Fibroblast of lung (primary cell): ENCODE measurements around the gene MIOX. TPM values are rescaled to one million over a fixed set of nuclear protein-coding genes. Genes with fewer than 3 reads are reported as not detected.

Experiments used
- DNase-seq, 2 donors: peaks; one replicate each; pipeline versions ENCODE4 v3.0.0 to v3.0.0-alpha.2; 2010; ENCODE audit warnings: low read depth in 2 of 2
- H2AFZ ChIP-seq: 2 replicates; pipeline ENCODE4 v1.5.1; 2012; ENCODE audit warnings: low read length, control low read depth, inconsistent platforms
- H3K27ac ChIP-seq: 2 replicates; pipeline ENCODE4 v1.5.1; 2011; ENCODE audit warnings: low read length, control low read depth; ENCODE audit not compliant: insufficient read depth
- H3K27me3 ChIP-seq: 2 replicates; pipeline ENCODE4 v1.5.1; 2011; ENCODE audit warnings: mild to moderate bottlenecking, low read length; ENCODE audit not compliant: control insufficient read depth, insufficient read depth
- H3K36me3 ChIP-seq: 2 replicates; pipeline ENCODE4 v1.5.1; 2011; ENCODE audit warnings: low read length; ENCODE audit not compliant: control insufficient read depth, insufficient read depth
- H3K4me1 ChIP-seq: 2 replicates; pipeline ENCODE4 v1.5.1; 2011; ENCODE audit warnings: low read length; ENCODE audit not compliant: control insufficient read depth, insufficient read depth; ENCODE audit errors: extremely low read depth
- H3K4me2 ChIP-seq: 2 replicates; pipeline ENCODE4 v1.5.1; 2011; ENCODE audit warnings: low read length, control low read depth; ENCODE audit not compliant: insufficient read depth; ENCODE audit errors: extremely low read depth
- H3K4me3 ChIP-seq, 4 experiments: fragments of 200-600 bp in 1 of 4; sonication (generic) in 1 of 4; replicated peaks in 1 of 4; 2 replicates each; pipeline ENCODE4 v1.5.1; 2011 to 2016; ENCODE audit warnings: low read length in 4 of 4, low read depth in 3 of 4, mild to moderate bottlenecking in 3 of 4, control low read depth in 2 of 4, inconsistent platforms in 1 of 4, mixed read lengths in 1 of 4; ENCODE audit not compliant: insufficient read depth in 1 of 4; ENCODE audit errors: control extremely low read depth in 1 of 4
- H3K79me2 ChIP-seq: 2 replicates; pipeline ENCODE4 v1.5.1; 2012; ENCODE audit warnings: mild to moderate bottlenecking, low read length, inconsistent platforms; ENCODE audit not compliant: control insufficient read depth, insufficient read depth
- H3K9ac ChIP-seq: 2 replicates; pipeline ENCODE4 v1.5.1; 2011; ENCODE audit warnings: mild to moderate bottlenecking, low read length, control low read depth; ENCODE audit not compliant: insufficient read depth
- H3K9me3 ChIP-seq: 2 replicates; pipeline ENCODE4 v1.5.1; 2012; ENCODE audit warnings: low read depth, low read length; ENCODE audit not compliant: control insufficient read depth, insufficient read depth
- H4K20me1 ChIP-seq: 2 replicates; pipeline ENCODE4 v1.5.1; 2011; ENCODE audit warnings: low read length; ENCODE audit not compliant: control insufficient read depth, insufficient read depth; ENCODE audit errors: extremely low read depth
- EZH2 ChIP-seq: IDR thresholded peaks from 2 replicates; pipeline ENCODE4 v1.5.1; 2012; ENCODE audit warnings: low read length, control low read depth, mild to moderate bottlenecking; ENCODE audit errors: missing control alignments
- polyA plus RNA-seq, 2 donors: library from polyadenylated mRNA; depleted of rRNA in 1 of 2; stranded (reverse) in 1 of 2; unstranded in 1 of 2; fragments of >200 nt; gene quantifications; 2 replicates each; pipeline ENCODE4 v1.2.1, GENCODE V29; 2011 to 2012; ENCODE audit warnings: missing spikeins in 1 of 2
- total RNA-seq: library from RNA; depleted of rRNA; stranded (reverse); fragments of >200 nt; gene quantifications from 2 replicates; pipeline ENCODE4 v1.2.1, GENCODE V29; 2014
- TF ChIP-seq, protein P1 (sequence below), 2 donors: IDR thresholded peaks in 1 of 2; conservative IDR thresholded peaks in 1 of 2; 1 replicate in 1 of 2; 2 replicates in 1 of 2; pipeline ENCODE4 v1.5.1; 2011 to 2012; ENCODE audit warnings: low read length in 2 of 2, control low read depth in 1 of 2, inconsistent platforms in 1 of 2, low read depth in 1 of 2, mild to moderate bottlenecking in 1 of 2

MIOX gene
- total and polyA plus RNA-seq, 2 donors (not counting 1 experiment from before 2014, with no cell fraction given) = 0.06 to 0.17 TPM

DNA sequence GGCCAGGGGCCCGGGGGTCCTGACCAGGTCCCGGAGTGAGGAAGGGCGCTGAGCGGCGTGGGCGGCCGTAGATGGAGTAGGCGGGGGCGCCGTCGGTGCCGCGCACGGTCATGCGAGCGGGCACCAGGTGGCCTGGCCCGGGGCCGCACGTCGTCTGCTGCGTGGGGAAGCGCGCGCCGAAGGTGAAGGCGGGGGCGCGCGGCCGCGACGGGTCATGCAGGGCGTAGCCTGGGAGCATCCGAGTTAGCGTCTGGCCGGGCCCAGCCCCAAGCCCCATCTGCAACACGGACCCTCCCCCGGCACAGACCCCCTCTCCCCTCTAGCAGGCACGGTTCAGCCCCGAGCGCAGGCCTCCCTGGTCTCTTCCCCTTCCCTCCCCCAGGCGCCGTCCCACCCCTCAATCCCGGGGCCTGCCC is 44.9 kb downstream of the MIOX start:
- H3K4me2 ChIP-seq = peak overlapping the region; percentile 71
- H3K79me2 ChIP-seq = no peaks in the 10 kb centered on the region
- TF ChIP-seq EZH2 = peak; percentile 57
- TF ChIP-seq, protein P1, sequence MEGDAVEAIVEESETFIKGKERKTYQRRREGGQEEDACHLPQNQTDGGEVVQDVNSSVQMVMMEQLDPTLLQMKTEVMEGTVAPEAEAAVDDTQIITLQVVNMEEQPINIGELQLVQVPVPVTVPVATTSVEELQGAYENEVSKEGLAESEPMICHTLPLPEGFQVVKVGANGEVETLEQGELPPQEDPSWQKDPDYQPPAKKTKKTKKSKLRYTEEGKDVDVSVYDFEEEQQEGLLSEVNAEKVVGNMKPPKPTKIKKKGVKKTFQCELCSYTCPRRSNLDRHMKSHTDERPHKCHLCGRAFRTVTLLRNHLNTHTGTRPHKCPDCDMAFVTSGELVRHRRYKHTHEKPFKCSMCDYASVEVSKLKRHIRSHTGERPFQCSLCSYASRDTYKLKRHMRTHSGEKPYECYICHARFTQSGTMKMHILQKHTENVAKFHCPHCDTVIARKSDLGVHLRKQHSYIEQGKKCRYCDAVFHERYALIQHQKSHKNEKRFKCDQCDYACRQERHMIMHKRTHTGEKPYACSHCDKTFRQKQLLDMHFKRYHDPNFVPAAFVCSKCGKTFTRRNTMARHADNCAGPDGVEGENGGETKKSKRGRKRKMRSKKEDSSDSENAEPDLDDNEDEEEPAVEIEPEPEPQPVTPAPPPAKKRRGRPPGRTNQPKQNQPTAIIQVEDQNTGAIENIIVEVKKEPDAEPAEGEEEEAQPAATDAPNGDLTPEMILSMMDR (conservative IDR thresholded peaks at IDR 0.05 in 1 of 2, IDR thresholded peaks at IDR 0.05 in 1 of 2; ENCODE audit: low read depth in 1 of 2, low read length in 2 of 2) = no peak
- H3K9ac ChIP-seq = peak overlapping the region; percentile 65
- H3K36me3 ChIP-seq = no peaks in the 10 kb centered on the region
- no peak overlapping the region for H2AFZ ChIP-seq
- no peak overlapping the region for H3K27ac ChIP-seq
- H3K9me3 ChIP-seq = no peaks in the 10 kb centered on the region
- H3K4me3 ChIP-seq = peak overlapping the region in 3 of 4 experiments; percentile 28 to 61 (median 60)
- no peaks in the 10 kb centered on the region for H4K20me1 ChIP-seq
- DNase-seq = no peak
- H3K4me1 ChIP-seq = peaks cover 14% of the 10 kb centered on the region
- peaks cover 11% of the 10 kb centered on the region for H3K27me3 ChIP-seq

DNA sequence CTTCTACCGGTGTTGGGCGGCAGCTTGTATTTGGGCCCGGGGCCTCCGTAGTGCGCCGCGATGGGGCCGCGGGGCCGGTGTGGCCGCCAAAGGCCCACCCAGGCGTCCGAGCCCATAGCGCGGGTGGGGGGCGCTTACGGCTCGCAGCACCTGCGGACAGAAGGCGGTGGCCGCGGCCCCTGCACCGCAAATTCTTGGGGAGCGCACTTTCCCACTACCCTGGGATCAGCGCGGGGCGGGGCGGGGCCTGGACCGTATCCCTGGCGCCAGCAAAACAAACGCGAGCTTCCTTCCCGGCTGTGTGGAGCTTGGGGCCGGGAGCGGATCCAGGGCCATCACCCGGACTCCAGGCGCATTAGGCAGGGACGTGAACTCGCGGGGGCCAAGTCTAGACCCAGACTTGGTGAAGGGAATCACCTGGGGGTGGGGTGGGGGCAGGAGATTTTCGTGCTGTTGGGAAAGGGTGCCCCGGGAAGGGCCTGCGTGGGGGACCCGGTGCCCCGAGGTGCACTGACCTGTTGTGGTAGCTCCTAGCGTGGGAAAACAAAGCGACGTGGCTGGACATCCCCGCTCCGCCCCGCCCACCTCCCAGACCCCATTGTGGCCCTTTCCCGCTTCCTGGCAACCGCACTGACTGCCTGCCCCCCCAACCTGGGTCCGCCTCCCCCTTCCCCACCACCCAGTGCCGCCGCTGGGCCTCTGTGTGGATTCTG is 45.5 kb downstream of the MIOX start:
- no peaks in the 10 kb centered on the region for H4K20me1 ChIP-seq

More for the DNA sequence above, 45.5 kb downstream of the MIOX start:
- peak overlapping the region; percentile 65 for H3K9ac ChIP-seq
- H3K36me3 ChIP-seq = no peaks in the 10 kb centered on the region
- no peak overlapping the region for H3K27ac ChIP-seq
- no peaks in the 10 kb centered on the region for H3K9me3 ChIP-seq
- peak; percentile 54 to 58 for DNase-seq
- peaks cover 11% of the 10 kb centered on the region for H3K27me3 ChIP-seq
- H3K4me3 ChIP-seq = peak overlapping the region in 3 of 4 experiments; percentile 28 to 60 (median 28)
- H2AFZ ChIP-seq = no peak overlapping the region
- H3K4me1 ChIP-seq = peaks cover 10% of the 10 kb centered on the region
- H3K79me2 ChIP-seq = no peaks in the 10 kb centered on the region
- H3K4me2 ChIP-seq = peak overlapping the region; percentile 71
- TF ChIP-seq, protein P1 (conservative IDR thresholded peaks at IDR 0.05 in 1 of 2, IDR thresholded peaks at IDR 0.05 in 1 of 2; ENCODE audit: low read depth in 1 of 2, low read length in 2 of 2) = no peak
